GM12878 (cell line): ENCODE results near the gene OR51E2. TPM values are rescaled to one million over a fixed set of nuclear protein-coding genes. Genes with fewer than 3 reads are reported as not detected.

Experiments used
- ATAC-seq: fragments of 200-7000 bp; cut with Tn5 transposase; 3 replicates; pipeline ENCODE4 v1.9.1; 2020; ENCODE audit warnings: mild to moderate bottlenecking, moderate library complexity
- BruUV-seq: library from RNA; stranded (reverse); fragments of 400-500 nt; replicated peaks from 2 replicates; lab custom pipeline; 2021; lab: Mats Ljungman, UMichigan
- CTCF ChIA-PET: fragments of 300-600 bp; sonication (Branson Sonifier 250); formaldehyde crosslinking; extraction: SDS; loops from one replicate; lab custom pipeline; 2021; ENCODE audit warnings: inconsistent platforms; lab: Yijun Ruan, JAX
- POLR2A ChIA-PET: fragments of 350-600 bp; formaldehyde crosslinking; extraction: SDS; loops from one replicate; lab custom pipeline; 2021; ENCODE audit warnings: inconsistent platforms; lab: Charles Lee
- RAD21 ChIA-PET: fragments of 300-600 bp; sonication (Branson Sonifier 250); formaldehyde crosslinking; loops from one replicate; lab custom pipeline; 2023; ENCODE audit warnings: antibody characterized with exemption; ENCODE audit not compliant: unreplicated experiment; lab: Charles Lee
- SMC1A ChIA-PET: fragments of 300-600 bp; sonication (Branson Sonifier 250); formaldehyde crosslinking; loops from one replicate; lab custom pipeline; 2023; ENCODE audit not compliant: unreplicated experiment, uncharacterized antibody; lab: Charles Lee
- DNase-seq: peaks from one replicate; pipeline ENCODE4 v3.0.0-alpha.2; 2011; ENCODE audit warnings: low read depth, low spot score
- FAIRE-seq: peaks from 3 replicates; lab custom pipeline; 2011; peaks lifted over from hg19 to GRCh38; lab: Jason Lieb, UNC
- H2AFZ ChIP-seq: 2 replicates; pipeline ENCODE4 v1.6.0; 2011; ENCODE audit warnings: low read depth, low read length, control low read depth; ENCODE audit not compliant: control insufficient read depth
- H3K27ac ChIP-seq: 2 replicates; pipeline ENCODE4 v1.5.1; 2011; ENCODE audit warnings: control low read depth; ENCODE audit not compliant: control insufficient read depth, insufficient read depth
- H3K27me3 ChIP-seq, 2 experiments: replicated peaks in 1 of 2; 2 replicates each; pipeline versions ENCODE4 v1.6.0 to v1.6.1; 2011; ENCODE audit warnings: low read length in 1 of 2; ENCODE audit not compliant: control insufficient read depth in 2 of 2, insufficient read depth in 2 of 2
- H3K36me3 ChIP-seq, 2 experiments: 2 replicates each; pipeline ENCODE4 v1.5.1; 2011; ENCODE audit warnings: low read length in 1 of 2; ENCODE audit not compliant: control insufficient read depth in 2 of 2, insufficient read depth in 2 of 2
- H3K4me1 ChIP-seq: 2 replicates; pipeline ENCODE4 v1.6.1; 2011; ENCODE audit warnings: mild to moderate bottlenecking, low read length, moderate library complexity, mixed read lengths; ENCODE audit not compliant: control insufficient read depth, insufficient read depth
- H3K4me2 ChIP-seq: 2 replicates; pipeline ENCODE4 v1.6.0; 2011; ENCODE audit warnings: control low read depth; ENCODE audit not compliant: control insufficient read depth, insufficient read depth
- H3K4me3 ChIP-seq: fragments of 200-600 bp; sonication (generic); 2 replicates; pipeline ENCODE4 v1.5.1; 2016
- H3K79me2 ChIP-seq: 2 replicates; pipeline ENCODE4 v1.6.0; 2011; ENCODE audit warnings: low read length; ENCODE audit not compliant: control insufficient read depth, insufficient read depth
- H3K9ac ChIP-seq: 2 replicates; pipeline ENCODE4 v1.8.0; 2011; ENCODE audit warnings: low read length, control low read depth, mixed read lengths; ENCODE audit not compliant: control insufficient read depth, insufficient read depth
- H3K9me3 ChIP-seq: replicated peaks from 3 replicates; pipeline ENCODE4 v1.5.1; 2011; ENCODE audit warnings: mild to moderate bottlenecking, low read length; ENCODE audit not compliant: control insufficient read depth, insufficient read depth
- H4K20me1 ChIP-seq: 2 replicates; pipeline ENCODE4 v1.6.0; 2011; ENCODE audit not compliant: control insufficient read depth, insufficient read depth
- ATF7 ChIP-seq: fragments of 450-650 bp; IDR thresholded peaks from 2 replicates; pipeline ENCODE4 v1.6.1; 2016; ENCODE audit warnings: low read depth, mild to moderate bottlenecking
- BCL11A ChIP-seq: IDR thresholded peaks from 2 replicates; pipeline ENCODE4 v1.6.1; 2011; ENCODE audit warnings: low read depth, low read length
- EED ChIP-seq: sonication (generic); IDR thresholded peaks from 2 replicates; pipeline ENCODE4 v1.6.1; 2016; ENCODE audit warnings: antibody characterized with exemption, low read depth
- EP300 ChIP-seq, 2 experiments: fragments of 150-350 bp in 1 of 2; IDR thresholded peaks; 2 replicates each; pipeline ENCODE4 v1.6.1; 2011 to 2012; ENCODE audit warnings: low read depth in 2 of 2, low read length in 2 of 2, borderline replicate concordance in 1 of 2, improper control_type of control experiment in 1 of 2, inconsistent platforms in 1 of 2; ENCODE audit not compliant: control insufficient read depth in 1 of 2
- JUNB ChIP-seq: IDR thresholded peaks from 2 replicates; pipeline ENCODE4 v1.6.1; 2016; ENCODE audit warnings: antibody characterized with exemption, mild to moderate bottlenecking
- MTA3 ChIP-seq: IDR thresholded peaks from 2 replicates; pipeline ENCODE4 v1.6.1; 2012; ENCODE audit warnings: low read length, inconsistent platforms, borderline replicate concordance
- NBN ChIP-seq: fragments of 450-650 bp; IDR thresholded peaks from 2 replicates; pipeline ENCODE4 v1.6.1; 2016
- POLR2AphosphoS2 ChIP-seq: IDR thresholded peaks from 2 replicates; pipeline ENCODE4 v1.6.1; 2011; ENCODE audit warnings: low read depth, mild to moderate bottlenecking, low read length, improper control_type of control experiment, moderate library complexity
- SREBF2 ChIP-seq: IDR thresholded peaks from 2 replicates; pipeline ENCODE4 v1.6.1; 2012; ENCODE audit warnings: mild to moderate bottlenecking, low read length
- TBL1XR1 ChIP-seq: IDR thresholded peaks from 2 replicates; pipeline ENCODE4 v1.6.1; 2012; ENCODE audit warnings: low read depth, low read length, improper control_type of control experiment
- TCF7 ChIP-seq: IDR thresholded peaks from 2 replicates; pipeline ENCODE4 v1.6.1; 2014; ENCODE audit warnings: antibody characterized with exemption, borderline replicate concordance
- ZNF24 ChIP-seq: fragments of 450-650 bp; IDR thresholded peaks from 2 replicates; pipeline ENCODE4 v1.6.1; 2017; ENCODE audit warnings: antibody characterized with exemption, mild to moderate bottlenecking
- ZNF384 ChIP-seq: IDR thresholded peaks from 2 replicates; pipeline ENCODE4 v1.6.1; 2012; ENCODE audit warnings: low read depth, mild to moderate bottlenecking, low read length, improper control_type of control experiment, borderline replicate concordance
- WGBS: methylation state at CpG from one replicate; pipeline ENCODE4 v1.1.6; 2016; ENCODE audit warnings: low lambda C conversion rate; ENCODE audit not compliant: insufficient replicate concordance, insufficient coverage; ENCODE audit errors: missing lambda C conversion rate; 5-methylcytosine and 5-hydroxymethylcytosine counted together
- in situ Hi-C: fragments of 300-500 bp; cut with MboI; formaldehyde crosslinking; loops from 9 replicates; pipeline ENCODE4 v1.14.3; 2018; ENCODE audit warnings: mixed read lengths
- intact Hi-C: fragments of 100-400 bp; cut with micrococcal nuclease; formaldehyde crosslinking; loops from one replicate; pipeline ENCODE4 v1.14.2; 2022; ENCODE audit not compliant: unreplicated experiment
- polyA plus RNA-seq, 11 experiments: library from polyadenylated mRNA; depleted of rRNA in 4 of 11; unstranded in 6 of 11; stranded (reverse) in 5 of 11; fragments of >200 nt; fragmentation: Nextera tagmentation in 4 of 11; fragmentation: Illumina TruSeq in 1 of 11; extraction: Ambion mirVana in 4 of 11; extraction: Trizol in 1 of 11; gene quantifications; 1 replicate in 1 of 11; 2 replicates in 10 of 11; pipeline versions ENCODE4 v1.2.1 to v1.2.3, GENCODE V29; 2011 to 2016; ENCODE audit warnings: inconsistent platforms in 2 of 11, missing spikeins in 2 of 11, low read depth in 1 of 11
- total RNA-seq, 4 experiments: library from RNA; depleted of rRNA in 3 of 4; stranded (reverse); fragments of >200 nt in 3 of 4; fragmentation: Illumina TruSeq in 1 of 4; extraction: Trizol in 1 of 4; gene quantifications; 2 replicates each; pipeline versions ENCODE4 v1.2.1 to v1.2.3, GENCODE V29; 2013 to 2021
- TF ChIP-seq, protein P1 (sequence below): fragments of 450-650 bp; IDR thresholded peaks from 2 replicates; pipeline ENCODE4 v1.6.1; 2017; ENCODE audit warnings: mild to moderate bottlenecking
- TF ChIP-seq, protein P2 (sequence below): fragments of 450-650 bp; IDR thresholded peaks from 2 replicates; pipeline ENCODE4 v1.6.1; 2017; ENCODE audit warnings: low read depth, mild to moderate bottlenecking, moderate library complexity
- TF ChIP-seq, protein P3 (sequence below): fragments of 450-650 bp; IDR thresholded peaks from 2 replicates; pipeline ENCODE4 v1.6.1; 2017; ENCODE audit warnings: mild to moderate bottlenecking, moderate library complexity

The OR51E2 gene
- total and polyA plus RNA-seq, 10 of the 15 experiments (the other 5 are each of a cell fraction or from before 2014, with no cell fraction given): not detected

DNA sequence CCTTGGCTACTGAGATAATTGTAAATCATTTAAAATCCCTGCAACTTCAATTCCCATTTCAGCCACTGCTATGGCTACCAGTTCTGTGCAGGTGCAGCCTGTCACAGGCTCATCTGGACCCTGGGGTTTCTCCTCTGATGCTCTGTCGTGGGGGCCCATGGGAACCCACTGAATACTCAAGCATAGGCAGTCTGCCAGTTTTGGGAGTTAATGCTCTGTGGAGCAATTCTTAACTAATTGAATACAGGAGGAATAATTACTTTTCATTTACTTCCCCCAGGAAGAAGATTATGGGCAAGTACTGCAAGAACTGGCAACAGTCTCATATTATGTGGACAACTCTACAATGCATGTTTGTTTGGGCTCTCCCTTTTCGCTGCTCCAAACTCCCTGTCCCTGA is 25.9 kb downstream of the OR51E2 start:
- FAIRE-seq: no peak
- Histone ChIP-seq H3K4me3 (no peak overlapping the region), H4K20me1 (no peaks in the 10 kb centered on the region), H3K36me3 (no peaks in the 10 kb centered on the region), H3K79me2 (no peaks in the 10 kb centered on the region), H3K27me3 (no peaks in the 10 kb centered on the region), H3K27ac (no peak overlapping the region), H2AFZ (no peak overlapping the region), H3K9ac (no peak overlapping the region), H3K4me1 (no peaks in the 10 kb centered on the region), H3K9me3 (no peaks in the 10 kb centered on the region), H3K4me2 (no peak overlapping the region)
- in situ Hi-C loops: no loop called here
- ChIA-PET RAD21 (no interaction called here), SMC1A (no interaction called here), POLR2A (no interaction called here), CTCF (no interaction called here)
- intact Hi-C loops: no loop called here
- ATAC-seq: no peak
- WGBS: 0% methylated on average over 2 of the region's 2 CpGs
- no TSS peak for BruUV-seq
- DNase-seq: no peak
- TF ChIP-seq BCL11A (no peak), EED (no peak), POLR2AphosphoS2 (no peak), NBN (no peak), JUNB (no peak), ZNF384 (no peak), MTA3 (no peak), EP300 (IDR thresholded peaks at IDR 0.05; ENCODE audit: borderline replicate concordance in 1 of 2, control insufficient read depth in 1 of 2, low read depth in 2 of 2, low read length in 2 of 2) (no peak), TCF7 (no peak), SREBF2 (no peak), ATF7 (no peak), TBL1XR1 (no peak), ZNF24 (no peak)
- TF ChIP-seq, protein P1, sequence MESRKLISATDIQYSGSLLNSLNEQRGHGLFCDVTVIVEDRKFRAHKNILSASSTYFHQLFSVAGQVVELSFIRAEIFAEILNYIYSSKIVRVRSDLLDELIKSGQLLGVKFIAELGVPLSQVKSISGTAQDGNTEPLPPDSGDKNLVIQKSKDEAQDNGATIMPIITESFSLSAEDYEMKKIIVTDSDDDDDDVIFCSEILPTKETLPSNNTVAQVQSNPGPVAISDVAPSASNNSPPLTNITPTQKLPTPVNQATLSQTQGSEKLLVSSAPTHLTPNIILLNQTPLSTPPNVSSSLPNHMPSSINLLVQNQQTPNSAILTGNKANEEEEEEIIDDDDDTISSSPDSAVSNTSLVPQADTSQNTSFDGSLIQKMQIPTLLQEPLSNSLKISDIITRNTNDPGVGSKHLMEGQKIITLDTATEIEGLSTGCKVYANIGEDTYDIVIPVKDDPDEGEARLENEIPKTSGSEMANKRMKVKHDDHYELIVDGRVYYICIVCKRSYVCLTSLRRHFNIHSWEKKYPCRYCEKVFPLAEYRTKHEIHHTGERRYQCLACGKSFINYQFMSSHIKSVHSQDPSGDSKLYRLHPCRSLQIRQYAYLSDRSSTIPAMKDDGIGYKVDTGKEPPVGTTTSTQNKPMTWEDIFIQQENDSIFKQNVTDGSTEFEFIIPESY: no peak
- TF ChIP-seq, protein P2, sequence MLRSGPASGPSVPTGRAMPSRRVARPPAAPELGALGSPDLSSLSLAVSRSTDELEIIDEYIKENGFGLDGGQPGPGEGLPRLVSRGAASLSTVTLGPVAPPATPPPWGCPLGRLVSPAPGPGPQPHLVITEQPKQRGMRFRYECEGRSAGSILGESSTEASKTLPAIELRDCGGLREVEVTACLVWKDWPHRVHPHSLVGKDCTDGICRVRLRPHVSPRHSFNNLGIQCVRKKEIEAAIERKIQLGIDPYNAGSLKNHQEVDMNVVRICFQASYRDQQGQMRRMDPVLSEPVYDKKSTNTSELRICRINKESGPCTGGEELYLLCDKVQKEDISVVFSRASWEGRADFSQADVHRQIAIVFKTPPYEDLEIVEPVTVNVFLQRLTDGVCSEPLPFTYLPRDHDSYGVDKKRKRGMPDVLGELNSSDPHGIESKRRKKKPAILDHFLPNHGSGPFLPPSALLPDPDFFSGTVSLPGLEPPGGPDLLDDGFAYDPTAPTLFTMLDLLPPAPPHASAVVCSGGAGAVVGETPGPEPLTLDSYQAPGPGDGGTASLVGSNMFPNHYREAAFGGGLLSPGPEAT: no peak
- TF ChIP-seq, protein P3, sequence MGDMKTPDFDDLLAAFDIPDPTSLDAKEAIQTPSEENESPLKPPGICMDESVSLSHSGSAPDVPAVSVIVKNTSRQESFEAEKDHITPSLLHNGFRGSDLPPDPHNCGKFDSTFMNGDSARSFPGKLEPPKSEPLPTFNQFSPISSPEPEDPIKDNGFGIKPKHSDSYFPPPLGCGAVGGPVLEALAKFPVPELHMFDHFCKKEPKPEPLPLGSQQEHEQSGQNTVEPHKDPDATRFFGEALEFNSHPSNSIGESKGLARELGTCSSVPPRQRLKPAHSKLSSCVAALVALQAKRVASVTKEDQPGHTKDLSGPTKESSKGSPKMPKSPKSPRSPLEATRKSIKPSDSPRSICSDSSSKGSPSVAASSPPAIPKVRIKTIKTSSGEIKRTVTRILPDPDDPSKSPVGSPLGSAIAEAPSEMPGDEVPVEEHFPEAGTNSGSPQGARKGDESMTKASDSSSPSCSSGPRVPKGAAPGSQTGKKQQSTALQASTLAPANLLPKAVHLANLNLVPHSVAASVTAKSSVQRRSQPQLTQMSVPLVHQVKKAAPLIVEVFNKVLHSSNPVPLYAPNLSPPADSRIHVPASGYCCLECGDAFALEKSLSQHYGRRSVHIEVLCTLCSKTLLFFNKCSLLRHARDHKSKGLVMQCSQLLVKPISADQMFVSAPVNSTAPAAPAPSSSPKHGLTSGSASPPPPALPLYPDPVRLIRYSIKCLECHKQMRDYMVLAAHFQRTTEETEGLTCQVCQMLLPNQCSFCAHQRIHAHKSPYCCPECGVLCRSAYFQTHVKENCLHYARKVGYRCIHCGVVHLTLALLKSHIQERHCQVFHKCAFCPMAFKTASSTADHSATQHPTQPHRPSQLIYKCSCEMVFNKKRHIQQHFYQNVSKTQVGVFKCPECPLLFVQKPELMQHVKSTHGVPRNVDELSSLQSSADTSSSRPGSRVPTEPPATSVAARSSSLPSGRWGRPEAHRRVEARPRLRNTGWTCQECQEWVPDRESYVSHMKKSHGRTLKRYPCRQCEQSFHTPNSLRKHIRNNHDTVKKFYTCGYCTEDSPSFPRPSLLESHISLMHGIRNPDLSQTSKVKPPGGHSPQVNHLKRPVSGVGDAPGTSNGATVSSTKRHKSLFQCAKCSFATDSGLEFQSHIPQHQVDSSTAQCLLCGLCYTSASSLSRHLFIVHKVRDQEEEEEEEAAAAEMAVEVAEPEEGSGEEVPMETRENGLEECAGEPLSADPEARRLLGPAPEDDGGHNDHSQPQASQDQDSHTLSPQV: no peak
